SW480 (cell line): Measurements from ENCODE around the gene GTF3A.

ENCODE experiments used
- DNase-seq: peaks from one replicate; pipeline ENCODE4 v3.0.0-alpha.2; 2016; ENCODE audit warnings: low spot score

GTF3A gene

GRCh38 chr13:27449081-27449603 lies 24.7 kb downstream of the GTF3A start:
- DNase-seq = peak; percentile 5

- peak; percentile 99 for DNase-seq
Measured at GRCh38 chr13:27449936-27450828, 25.8 kb downstream of the GTF3A start, which contains the start of gene MTIF3. Gene MTIF3, minus strand, starts transcription at chr13:27450564. Its CDS starts 10,116 bp downstream, at chr13:27440448.

- DNase-seq = peak; percentile 74
Measured at GRCh38 chr13:27450921-27451471, 26.6 kb downstream of the GTF3A start.

GRCh38 chr13:27455331-27455855 lies 31.0 kb downstream of the GTF3A start:
- DNase-seq = peak; percentile 30

- DNase-seq = no peak
Measured at GRCh38 chr13:27461940-27462584, 37.6 kb downstream of the GTF3A start.

GRCh38 chr13:27463500-27463899 lies 39.1 kb downstream of the GTF3A start:
- no peak for DNase-seq

- no peak for DNase-seq
Measured at GRCh38 chr13:27465611-27466010, 41.2 kb downstream of the GTF3A start.

- no peak for DNase-seq
Measured at GRCh38 chr13:27466513-27466912, 42.1 kb downstream of the GTF3A start.

GRCh38 chr13:27470075-27470820 lies 45.8 kb downstream of the GTF3A start:
- no peak for DNase-seq

GRCh38 chr13:27472441-27472840 lies 48.0 kb downstream of the GTF3A start:
- DNase-seq = no peak

GRCh38 chr13:27472941-27473340 lies 48.5 kb downstream of the GTF3A start:
- DNase-seq = no peak

GRCh38 chr13:27474751-27475268 lies 50.4 kb downstream of the GTF3A start:
- no peak for DNase-seq

- DNase-seq = peak; percentile 36
Measured at GRCh38 chr13:27476943-27477703, 52.7 kb downstream of the GTF3A start.

GRCh38 chr13:27481766-27482165 lies 57.3 kb downstream of the GTF3A start:
- peak; percentile 23 for DNase-seq

- no peak for DNase-seq
Measured at GRCh38 chr13:27482983-27483382, 58.6 kb downstream of the GTF3A start.

- DNase-seq = no peak
Measured at GRCh38 chr13:27483421-27483820, 59.0 kb downstream of the GTF3A start.
